ENCODE measurements around the gene ROR1. TPM values are rescaled to one million over a fixed set of nuclear protein-coding genes. Genes with fewer than 3 reads are reported as not detected.

The ROR1 gene
- total and polyA plus RNA-seq, 10 of the 15 experiments (the other 5 are each of a cell fraction or from before 2014, with no cell fraction given), result 0.02 to 0.08 (median 0.05) TPM; not detected in 6

DNA sequence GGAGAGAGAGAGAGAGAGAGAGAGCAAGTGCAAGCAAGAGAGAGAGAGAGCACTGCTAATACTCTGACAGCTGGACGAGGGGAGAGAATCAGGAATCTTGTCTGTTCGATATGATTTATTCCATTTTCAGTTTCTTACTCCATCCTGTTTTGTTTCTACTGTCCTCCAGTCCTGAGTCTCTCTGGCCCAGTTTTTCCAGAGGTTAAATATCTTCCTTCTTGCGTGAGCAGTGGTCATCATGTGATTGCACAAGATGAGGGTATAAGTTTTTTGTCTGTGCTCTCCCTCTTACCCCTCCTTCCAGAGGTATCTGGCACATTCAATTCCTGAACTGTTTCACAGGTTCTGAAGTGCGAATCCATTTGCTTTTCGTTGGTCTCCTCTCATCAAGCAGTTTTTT lies 446.4 kb downstream of the ROR1 start (continued):
- TF ChIP-seq, protein P1, sequence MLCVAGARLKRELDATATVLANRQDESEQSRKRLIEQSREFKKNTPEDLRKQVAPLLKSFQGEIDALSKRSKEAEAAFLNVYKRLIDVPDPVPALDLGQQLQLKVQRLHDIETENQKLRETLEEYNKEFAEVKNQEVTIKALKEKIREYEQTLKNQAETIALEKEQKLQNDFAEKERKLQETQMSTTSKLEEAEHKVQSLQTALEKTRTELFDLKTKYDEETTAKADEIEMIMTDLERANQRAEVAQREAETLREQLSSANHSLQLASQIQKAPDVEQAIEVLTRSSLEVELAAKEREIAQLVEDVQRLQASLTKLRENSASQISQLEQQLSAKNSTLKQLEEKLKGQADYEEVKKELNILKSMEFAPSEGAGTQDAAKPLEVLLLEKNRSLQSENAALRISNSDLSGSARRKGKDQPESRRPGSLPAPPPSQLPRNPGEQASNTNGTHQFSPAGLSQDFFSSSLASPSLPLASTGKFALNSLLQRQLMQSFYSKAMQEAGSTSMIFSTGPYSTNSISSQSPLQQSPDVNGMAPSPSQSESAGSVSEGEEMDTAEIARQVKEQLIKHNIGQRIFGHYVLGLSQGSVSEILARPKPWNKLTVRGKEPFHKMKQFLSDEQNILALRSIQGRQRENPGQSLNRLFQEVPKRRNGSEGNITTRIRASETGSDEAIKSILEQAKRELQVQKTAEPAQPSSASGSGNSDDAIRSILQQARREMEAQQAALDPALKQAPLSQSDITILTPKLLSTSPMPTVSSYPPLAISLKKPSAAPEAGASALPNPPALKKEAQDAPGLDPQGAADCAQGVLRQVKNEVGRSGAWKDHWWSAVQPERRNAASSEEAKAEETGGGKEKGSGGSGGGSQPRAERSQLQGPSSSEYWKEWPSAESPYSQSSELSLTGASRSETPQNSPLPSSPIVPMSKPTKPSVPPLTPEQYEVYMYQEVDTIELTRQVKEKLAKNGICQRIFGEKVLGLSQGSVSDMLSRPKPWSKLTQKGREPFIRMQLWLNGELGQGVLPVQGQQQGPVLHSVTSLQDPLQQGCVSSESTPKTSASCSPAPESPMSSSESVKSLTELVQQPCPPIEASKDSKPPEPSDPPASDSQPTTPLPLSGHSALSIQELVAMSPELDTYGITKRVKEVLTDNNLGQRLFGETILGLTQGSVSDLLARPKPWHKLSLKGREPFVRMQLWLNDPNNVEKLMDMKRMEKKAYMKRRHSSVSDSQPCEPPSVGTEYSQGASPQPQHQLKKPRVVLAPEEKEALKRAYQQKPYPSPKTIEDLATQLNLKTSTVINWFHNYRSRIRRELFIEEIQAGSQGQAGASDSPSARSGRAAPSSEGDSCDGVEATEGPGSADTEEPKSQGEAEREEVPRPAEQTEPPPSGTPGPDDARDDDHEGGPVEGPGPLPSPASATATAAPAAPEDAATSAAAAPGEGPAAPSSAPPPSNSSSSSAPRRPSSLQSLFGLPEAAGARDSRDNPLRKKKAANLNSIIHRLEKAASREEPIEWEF (IDR thresholded peaks at IDR 0.05; ENCODE audit: insufficient replicate concordance, low read depth, low read length), result no peak

DNA sequence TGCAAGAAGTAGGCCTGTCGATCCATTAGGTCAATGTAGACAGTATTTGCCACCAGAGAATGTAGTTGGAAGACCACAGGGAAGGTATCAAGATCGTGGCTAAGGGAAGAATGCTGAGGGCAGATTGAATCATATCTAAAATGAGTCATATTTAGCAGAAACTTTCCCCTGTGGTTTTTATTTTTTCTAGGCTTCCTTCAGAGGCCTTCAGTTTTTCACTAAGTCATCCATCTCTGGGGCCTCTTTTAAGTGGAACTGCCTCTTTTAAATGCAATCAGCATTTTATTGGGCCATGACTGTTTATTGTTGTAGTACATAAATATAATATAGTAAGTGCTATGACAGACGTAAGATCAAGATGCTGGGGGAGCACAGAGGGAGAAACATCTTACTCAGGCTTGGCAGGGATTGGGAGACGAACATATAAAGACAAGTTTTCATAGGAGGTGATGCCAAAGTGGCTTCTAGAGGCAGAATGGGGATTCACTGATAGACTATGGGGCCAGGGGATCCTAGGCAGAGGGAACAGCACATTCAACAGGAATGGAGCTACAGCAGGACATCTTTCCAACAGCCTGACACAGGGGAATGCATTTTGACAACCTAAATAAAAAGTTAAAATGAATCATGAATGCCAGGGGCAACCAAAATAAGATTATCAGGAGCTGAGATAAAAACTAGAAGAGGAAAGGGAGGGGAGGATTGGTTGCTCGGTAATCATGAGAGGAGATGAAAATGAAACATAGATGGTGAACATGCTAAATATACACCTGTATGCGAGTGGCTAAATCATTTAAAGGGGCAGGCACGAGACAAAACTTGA lies 449.7 kb downstream of the ROR1 start:
- Histone ChIP-seq H2AFZ (ENCODE audit: control insufficient read depth, low read depth, low read length) (peak overlapping the region; percentile 45), H3K27ac (ENCODE audit: control insufficient read depth, insufficient read depth) (no peak overlapping the region), H3K4me2 (ENCODE audit: control insufficient read depth, insufficient read depth) (peak overlapping the region; percentile 32), H3K9me3 (replicated peaks; ENCODE audit: control insufficient read depth, insufficient read depth, low read length) (no peaks in the 10 kb centered on the region; the same call in 2 of the 3 replicates), H3K79me2 (ENCODE audit: control insufficient read depth, insufficient read depth, low read length) (no peaks in the 10 kb centered on the region), H3K36me3 (ENCODE audit: control insufficient read depth in 2 of 2, insufficient read depth in 2 of 2, low read length in 1 of 2) (no peaks in the 10 kb centered on the region), H3K4me1 (ENCODE audit: control insufficient read depth, insufficient read depth, low read length) (peaks cover 2% of the 10 kb centered on the region), H3K27me3 (replicated peaks in 1 of 2; ENCODE audit: control insufficient read depth in 2 of 2, insufficient read depth in 2 of 2, low read length in 1 of 2) (no peaks in the 10 kb centered on the region), H4K20me1 (ENCODE audit: control insufficient read depth, insufficient read depth) (no peaks in the 10 kb centered on the region), H3K4me3 (peak overlapping the region; percentile 29; the same call in 1 of the 2 replicates), H3K9ac (ENCODE audit: control insufficient read depth, insufficient read depth, low read length) (no peak overlapping the region)
- POLR2A ChIA-PET, result interaction anchor here (2.3 kb wide), 1 partner anchor 29 kb away, joined by 8 read pairs; no protein-coding TSS in a partner anchor
- ATAC-seq, result peak; percentile 92
- SMC1A ChIA-PET (ENCODE audit: uncharacterized antibody, unreplicated experiment), result interaction anchor here (0.6 to 1.9 kb wide), 3 partner anchors 19 to 1326 kb away, joined by 3 to 7 read pairs (median 5); no protein-coding TSS in a partner anchor
- RAD21 ChIA-PET (ENCODE audit: unreplicated experiment), result no interaction called here
- CTCF ChIA-PET, result no interaction called here
- peak; percentile 62 for FAIRE-seq
- DNase-seq (ENCODE audit: low read depth, low spot score), result peak; percentile 19
- WGBS (ENCODE audit: insufficient coverage, insufficient replicate concordance, low lambda C conversion rate, missing lambda C conversion rate), result 23% methylated on average over 7 of the region's 7 CpGs
- intact Hi-C loops (cut with micrococcal nuclease; ENCODE audit: unreplicated experiment), result loop anchor here (2.0 kb wide), 1 partner anchor 51 kb away; no protein-coding TSS in a partner anchor
- in situ Hi-C loops (cut with MboI), result no loop called here
- BruUV-seq (replicated peaks), result no TSS peak
- peak; percentile 60 for TF ChIP-seq NR2C2 (IDR thresholded peaks at IDR 0.05; ENCODE audit: borderline replicate concordance, control insufficient read depth, insufficient read length, low read depth)
- peak; percentile 62; the same call in 1 of the 2 replicates for TF ChIP-seq BCL11A (IDR thresholded peaks at IDR 0.05; ENCODE audit: low read depth, low read length)
- TF ChIP-seq JUNB (IDR thresholded peaks at IDR 0.05), result peak; percentile 78
- no peak for TF ChIP-seq ZNF207 (IDR thresholded peaks at IDR 0.05; ENCODE audit: borderline replicate concordance)
- TF ChIP-seq, protein P2, sequence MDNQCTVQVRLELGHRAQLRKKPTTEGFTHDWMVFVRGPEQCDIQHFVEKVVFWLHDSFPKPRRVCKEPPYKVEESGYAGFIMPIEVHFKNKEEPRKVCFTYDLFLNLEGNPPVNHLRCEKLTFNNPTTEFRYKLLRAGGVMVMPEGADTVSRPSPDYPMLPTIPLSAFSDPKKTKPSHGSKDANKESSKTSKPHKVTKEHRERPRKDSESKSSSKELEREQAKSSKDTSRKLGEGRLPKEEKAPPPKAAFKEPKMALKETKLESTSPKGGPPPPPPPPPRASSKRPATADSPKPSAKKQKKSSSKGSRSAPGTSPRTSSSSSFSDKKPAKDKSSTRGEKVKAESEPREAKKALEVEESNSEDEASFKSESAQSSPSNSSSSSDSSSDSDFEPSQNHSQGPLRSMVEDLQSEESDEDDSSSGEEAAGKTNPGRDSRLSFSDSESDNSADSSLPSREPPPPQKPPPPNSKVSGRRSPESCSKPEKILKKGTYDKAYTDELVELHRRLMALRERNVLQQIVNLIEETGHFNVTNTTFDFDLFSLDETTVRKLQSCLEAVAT (IDR thresholded peaks at IDR 0.05), result peak; percentile 99
- TF ChIP-seq NFIC (IDR thresholded peaks at IDR 0.05; ENCODE audit: low read depth, low read length), result peak; percentile 82; the same call in 1 of the 2 replicates
- TF ChIP-seq EED (IDR thresholded peaks at IDR 0.05; ENCODE audit: low read depth), result peak; percentile 69
- TF ChIP-seq ATF7 (IDR thresholded peaks at IDR 0.05; ENCODE audit: low read depth), result peak; percentile 53
- TF ChIP-seq SRF (IDR thresholded peaks at IDR 0.05; ENCODE audit: low read depth in 2 of 2, low read length in 2 of 2), result peak in 1 of 2 experiments; percentile 79; a peak in 2 of 4 replicates
- peak; percentile 51; the same call in 1 of the 2 replicates for TF ChIP-seq ZNF384 (IDR thresholded peaks at IDR 0.05; ENCODE audit: borderline replicate concordance, low read depth, low read length)
- TF ChIP-seq IKZF2 (IDR thresholded peaks at IDR 0.05), result peak; percentile 61 to 70
- no peak for TF ChIP-seq RAD21 (IDR thresholded peaks at IDR 0.05; ENCODE audit: insufficient read depth, low read depth, low read length)
- peak; percentile 94 for TF ChIP-seq RUNX3 (IDR thresholded peaks at IDR 0.05; ENCODE audit: low read length)
